ENCODE results near the gene CD96.

The CD96 gene

DNA sequence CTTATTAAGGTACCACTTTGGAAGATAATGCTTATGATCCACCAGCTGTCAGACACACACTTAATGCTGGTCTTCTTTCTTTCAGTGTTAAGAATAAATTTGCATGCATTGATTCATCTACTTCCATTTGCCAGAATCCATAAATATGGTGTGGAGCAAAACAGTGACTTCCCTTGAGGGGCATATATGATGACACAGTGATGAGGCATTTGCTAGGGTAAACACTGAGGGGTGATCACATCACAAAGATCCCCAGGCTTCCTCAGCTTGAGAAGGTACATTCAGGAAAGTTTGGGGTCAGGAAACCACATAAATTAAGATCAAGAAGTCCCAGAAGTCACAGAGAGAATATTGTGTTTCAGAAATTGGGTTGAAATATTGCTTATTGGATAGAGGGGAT is 63.0 kb downstream of the CD96 start:
- no peaks in the 10 kb centered on the region for H3K27me3 ChIP-seq (ENCODE audit: insufficient read depth, poor library complexity, severe bottlenecking)
- H3K4me3 ChIP-seq (replicated peaks; ENCODE audit: insufficient read depth, low read length) = no peak overlapping the region
- H3K27ac ChIP-seq (replicated peaks) = no peak overlapping the region
- no peak for TF ChIP-seq GABPA (IDR thresholded peaks at IDR 0.05; ENCODE audit: low read depth)
- TF ChIP-seq, protein P1, sequence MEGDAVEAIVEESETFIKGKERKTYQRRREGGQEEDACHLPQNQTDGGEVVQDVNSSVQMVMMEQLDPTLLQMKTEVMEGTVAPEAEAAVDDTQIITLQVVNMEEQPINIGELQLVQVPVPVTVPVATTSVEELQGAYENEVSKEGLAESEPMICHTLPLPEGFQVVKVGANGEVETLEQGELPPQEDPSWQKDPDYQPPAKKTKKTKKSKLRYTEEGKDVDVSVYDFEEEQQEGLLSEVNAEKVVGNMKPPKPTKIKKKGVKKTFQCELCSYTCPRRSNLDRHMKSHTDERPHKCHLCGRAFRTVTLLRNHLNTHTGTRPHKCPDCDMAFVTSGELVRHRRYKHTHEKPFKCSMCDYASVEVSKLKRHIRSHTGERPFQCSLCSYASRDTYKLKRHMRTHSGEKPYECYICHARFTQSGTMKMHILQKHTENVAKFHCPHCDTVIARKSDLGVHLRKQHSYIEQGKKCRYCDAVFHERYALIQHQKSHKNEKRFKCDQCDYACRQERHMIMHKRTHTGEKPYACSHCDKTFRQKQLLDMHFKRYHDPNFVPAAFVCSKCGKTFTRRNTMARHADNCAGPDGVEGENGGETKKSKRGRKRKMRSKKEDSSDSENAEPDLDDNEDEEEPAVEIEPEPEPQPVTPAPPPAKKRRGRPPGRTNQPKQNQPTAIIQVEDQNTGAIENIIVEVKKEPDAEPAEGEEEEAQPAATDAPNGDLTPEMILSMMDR (IDR thresholded peaks at IDR 0.05; ENCODE audit: insufficient read depth, low read length) = no peak
- TF ChIP-seq SPI1 (IDR thresholded peaks at IDR 0.05; ENCODE audit: borderline replicate concordance, low read depth) = no peak
- TF ChIP-seq, protein P2, sequence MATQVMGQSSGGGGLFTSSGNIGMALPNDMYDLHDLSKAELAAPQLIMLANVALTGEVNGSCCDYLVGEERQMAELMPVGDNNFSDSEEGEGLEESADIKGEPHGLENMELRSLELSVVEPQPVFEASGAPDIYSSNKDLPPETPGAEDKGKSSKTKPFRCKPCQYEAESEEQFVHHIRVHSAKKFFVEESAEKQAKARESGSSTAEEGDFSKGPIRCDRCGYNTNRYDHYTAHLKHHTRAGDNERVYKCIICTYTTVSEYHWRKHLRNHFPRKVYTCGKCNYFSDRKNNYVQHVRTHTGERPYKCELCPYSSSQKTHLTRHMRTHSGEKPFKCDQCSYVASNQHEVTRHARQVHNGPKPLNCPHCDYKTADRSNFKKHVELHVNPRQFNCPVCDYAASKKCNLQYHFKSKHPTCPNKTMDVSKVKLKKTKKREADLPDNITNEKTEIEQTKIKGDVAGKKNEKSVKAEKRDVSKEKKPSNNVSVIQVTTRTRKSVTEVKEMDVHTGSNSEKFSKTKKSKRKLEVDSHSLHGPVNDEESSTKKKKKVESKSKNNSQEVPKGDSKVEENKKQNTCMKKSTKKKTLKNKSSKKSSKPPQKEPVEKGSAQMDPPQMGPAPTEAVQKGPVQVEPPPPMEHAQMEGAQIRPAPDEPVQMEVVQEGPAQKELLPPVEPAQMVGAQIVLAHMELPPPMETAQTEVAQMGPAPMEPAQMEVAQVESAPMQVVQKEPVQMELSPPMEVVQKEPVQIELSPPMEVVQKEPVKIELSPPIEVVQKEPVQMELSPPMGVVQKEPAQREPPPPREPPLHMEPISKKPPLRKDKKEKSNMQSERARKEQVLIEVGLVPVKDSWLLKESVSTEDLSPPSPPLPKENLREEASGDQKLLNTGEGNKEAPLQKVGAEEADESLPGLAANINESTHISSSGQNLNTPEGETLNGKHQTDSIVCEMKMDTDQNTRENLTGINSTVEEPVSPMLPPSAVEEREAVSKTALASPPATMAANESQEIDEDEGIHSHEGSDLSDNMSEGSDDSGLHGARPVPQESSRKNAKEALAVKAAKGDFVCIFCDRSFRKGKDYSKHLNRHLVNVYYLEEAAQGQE (IDR thresholded peaks at IDR 0.05; ENCODE audit: insufficient replicate concordance, low read depth) = no peak
- no peak for TF ChIP-seq POLR2AphosphoS5 (IDR thresholded peaks at IDR 0.05; ENCODE audit: low read depth)
- no peak for DNase-seq (ENCODE audit: low read depth in 1 of 2, low spot score in 1 of 2)

DNA sequence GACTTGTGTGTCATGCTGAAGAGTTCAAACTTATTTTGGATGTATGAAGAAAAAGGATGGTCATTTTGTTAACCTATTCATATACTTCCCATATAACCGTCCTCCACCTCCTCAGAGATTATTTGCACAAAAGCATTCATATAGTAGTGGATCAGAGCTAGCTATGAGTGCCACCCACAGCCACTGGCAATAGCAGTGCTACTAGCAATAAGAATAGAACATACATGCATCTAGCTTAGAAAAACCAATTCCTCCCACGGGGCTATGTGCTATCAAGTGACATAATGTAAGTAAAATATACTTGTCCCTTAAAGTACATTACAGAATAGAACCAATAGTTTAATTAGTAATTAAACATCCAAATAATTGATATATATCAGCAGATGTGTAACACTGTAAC is 63.5 kb downstream of the CD96 start:
- Histone ChIP-seq H3K4me3 (replicated peaks; ENCODE audit: insufficient read depth, low read length) (no peak overlapping the region), H3K27me3 (ENCODE audit: insufficient read depth, poor library complexity, severe bottlenecking) (no peaks in the 10 kb centered on the region), H3K27ac (replicated peaks) (no peak overlapping the region)
- DNase-seq (ENCODE audit: low read depth in 1 of 2, low spot score in 1 of 2) = no peak
- TF ChIP-seq GABPA (IDR thresholded peaks at IDR 0.05; ENCODE audit: low read depth) (no peak), POLR2AphosphoS5 (IDR thresholded peaks at IDR 0.05; ENCODE audit: low read depth) (no peak), SPI1 (IDR thresholded peaks at IDR 0.05; ENCODE audit: borderline replicate concordance, low read depth) (no peak)
- TF ChIP-seq, protein P1 (IDR thresholded peaks at IDR 0.05; ENCODE audit: insufficient read depth, low read length) = no peak
- TF ChIP-seq, protein P2 (IDR thresholded peaks at IDR 0.05; ENCODE audit: insufficient replicate concordance, low read depth) = no peak

DNA sequence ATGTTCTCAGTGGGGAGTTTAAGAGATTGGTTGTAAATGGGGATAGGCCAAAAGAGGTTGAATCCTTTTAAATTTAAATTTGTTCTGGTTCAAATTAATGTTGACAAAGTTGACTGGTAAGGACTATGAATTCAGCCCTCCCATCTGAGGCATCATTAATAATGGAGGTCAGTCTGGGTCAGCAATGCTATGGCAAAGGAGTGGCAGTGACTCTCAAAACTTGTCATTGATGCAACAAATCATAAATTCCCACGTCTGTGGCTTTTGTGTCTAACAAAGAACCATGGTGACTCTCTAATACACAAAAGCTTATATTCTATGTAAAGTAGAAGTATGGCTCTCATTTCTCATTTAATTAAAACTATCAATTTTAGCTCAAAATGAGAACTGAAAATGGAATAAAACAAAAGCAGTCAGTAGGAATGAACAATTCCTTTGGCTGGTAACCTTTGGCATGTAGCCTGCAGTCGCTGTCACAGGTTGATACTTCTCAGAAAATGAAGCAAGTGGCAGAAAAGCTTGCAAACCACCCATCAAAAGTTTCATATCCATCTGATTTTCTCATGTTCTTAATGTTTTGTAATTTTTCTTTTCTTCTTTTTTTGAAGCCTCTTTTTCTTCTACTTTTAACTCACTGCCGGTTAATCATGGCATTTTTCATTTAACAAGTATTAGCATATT is 65.4 kb downstream of the CD96 start:
- H3K4me3 ChIP-seq (replicated peaks; ENCODE audit: insufficient read depth, low read length) = no peak overlapping the region
- H3K27ac ChIP-seq (replicated peaks) = no peak overlapping the region
- TF ChIP-seq POLR2AphosphoS5 (IDR thresholded peaks at IDR 0.05; ENCODE audit: low read depth) = no peak
- no peak for TF ChIP-seq SPI1 (IDR thresholded peaks at IDR 0.05; ENCODE audit: borderline replicate concordance, low read depth)
- TF ChIP-seq, protein P1 (IDR thresholded peaks at IDR 0.05; ENCODE audit: insufficient read depth, low read length) = no peak
- TF ChIP-seq, protein P2 (IDR thresholded peaks at IDR 0.05; ENCODE audit: insufficient replicate concordance, low read depth) = no peak
- TF ChIP-seq GABPA (IDR thresholded peaks at IDR 0.05; ENCODE audit: low read depth) = no peak
- no peak for DNase-seq (ENCODE audit: low read depth in 1 of 2, low spot score in 1 of 2)
- no peaks in the 10 kb centered on the region for H3K27me3 ChIP-seq (ENCODE audit: insufficient read depth, poor library complexity, severe bottlenecking)

Measured in HL-60 (cell line).